Testis (tissue), 3 donors: ENCODE results near the gene UBASH3A. TPM values are rescaled to one million over a fixed set of nuclear protein-coding genes. Genes with fewer than 3 reads are reported as not detected.

Experiments
- DNase-seq: peaks from one replicate; pipeline ENCODE4 v3.0.0-alpha.2; 2019
- H3K27ac ChIP-seq, 2 donors: fragments of 200-600 bp; sonication (generic); one replicate each; pipeline ENCODE4 v1.5.1; 2019
- H3K27me3 ChIP-seq: fragments of 200-600 bp; sonication (generic); one replicate; pipeline ENCODE4 v1.5.1; 2019
- H3K36me3 ChIP-seq: fragments of 200-600 bp; sonication (generic); one replicate; pipeline ENCODE4 v1.5.1; 2017; ENCODE audit warnings: low read depth; ENCODE audit errors: missing control alignments
- H3K4me1 ChIP-seq: fragments of 200-600 bp; sonication (generic); one replicate; pipeline ENCODE4 v1.5.1; 2019
- H3K4me3 ChIP-seq, 2 donors: fragments of 200-600 bp; sonication (generic); one replicate each; pipeline ENCODE4 v1.5.1; 2017 to 2019
- H3K9me3 ChIP-seq: fragments of 200-600 bp; sonication (generic); one replicate; pipeline ENCODE4 v1.5.1; 2017
- POLR2A ChIP-seq: fragments of 450-650 bp; IDR thresholded peaks from one replicate; pipeline ENCODE4 v1.6.1; 2017; ENCODE audit warnings: antibody characterized with exemption, mild to moderate bottlenecking, moderate library complexity
- WGBS, 2 donors: methylation state at CpG; one replicate each; pipeline ENCODE4 v1.1.5; 2018; 5-methylcytosine and 5-hydroxymethylcytosine counted together
- intact Hi-C: fragments of 100-400 bp; cut with DNase I; formaldehyde crosslinking; loops from one replicate; pipeline ENCODE4 v1.15.1; 2023; ENCODE audit warnings: low total_unique reads
- polyA plus RNA-seq: library from polyadenylated mRNA; stranded (reverse); fragments of 350-450 nt; fragmentation: Illumina TruSeq; extraction: RNeasy Lipid Tissue Mini Kit (QIAGEN cat#74804); gene quantifications from one replicate; pipeline ENCODE4 v1.2.3, GENCODE V29; 2014; ENCODE audit warnings: low read depth, low replicate concordance; ENCODE audit not compliant: insufficient read depth
- total RNA-seq, 2 donors: library from RNA; depleted of rRNA; stranded (reverse); fragments of >200 nt; gene quantifications; one replicate each; pipeline ENCODE4 v1.2.3, GENCODE V29; 2016
- TF ChIP-seq, protein P1 (sequence below), 3 experiments: fragments of 450-650 bp in 2 of 3; fragments of 200-600 bp in 1 of 3; sonication (generic) in 1 of 3; IDR thresholded peaks; one replicate each; pipeline ENCODE4 v1.5.1; 2016 to 2019; ENCODE audit warnings: antibody characterized with exemption in 3 of 3, mild to moderate bottlenecking in 2 of 3, moderate library complexity in 1 of 3

The UBASH3A gene
- total and polyA plus RNA-seq, 3 donors from 2014 or later, result 0.39 to 1.4 (median 0.40) TPM

DNA sequence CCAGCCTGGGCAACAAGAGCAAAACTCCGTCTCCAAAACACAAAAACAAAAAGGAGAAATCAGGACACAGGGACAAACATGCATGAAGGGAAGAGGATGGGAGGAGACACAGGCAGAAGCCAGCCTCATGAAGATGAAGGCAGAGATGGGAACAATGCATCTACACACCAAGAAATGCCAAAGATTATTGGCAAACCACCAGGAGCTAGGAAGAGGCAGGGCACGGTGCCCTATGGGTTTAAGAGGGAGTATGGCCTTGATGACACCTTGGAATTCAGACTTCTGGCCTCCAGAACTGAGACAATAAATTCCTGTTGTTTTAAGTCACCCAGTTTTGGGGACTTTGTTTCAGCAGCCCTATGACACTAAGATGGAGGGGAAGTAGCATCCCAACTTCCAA lies 13.0 kb upstream of the UBASH3A start:
- Histone ChIP-seq H3K4me3 (no peak overlapping the region), H3K27me3 (no peaks in the 10 kb centered on the region), H3K9me3 (no peaks in the 10 kb centered on the region), H3K36me3 (no peaks in the 10 kb centered on the region), H3K27ac (no peak overlapping the region), H3K4me1 (no peaks in the 10 kb centered on the region)
- no peak for DNase-seq
- intact Hi-C loops, result no loop called here
- TF ChIP-seq, protein P1, sequence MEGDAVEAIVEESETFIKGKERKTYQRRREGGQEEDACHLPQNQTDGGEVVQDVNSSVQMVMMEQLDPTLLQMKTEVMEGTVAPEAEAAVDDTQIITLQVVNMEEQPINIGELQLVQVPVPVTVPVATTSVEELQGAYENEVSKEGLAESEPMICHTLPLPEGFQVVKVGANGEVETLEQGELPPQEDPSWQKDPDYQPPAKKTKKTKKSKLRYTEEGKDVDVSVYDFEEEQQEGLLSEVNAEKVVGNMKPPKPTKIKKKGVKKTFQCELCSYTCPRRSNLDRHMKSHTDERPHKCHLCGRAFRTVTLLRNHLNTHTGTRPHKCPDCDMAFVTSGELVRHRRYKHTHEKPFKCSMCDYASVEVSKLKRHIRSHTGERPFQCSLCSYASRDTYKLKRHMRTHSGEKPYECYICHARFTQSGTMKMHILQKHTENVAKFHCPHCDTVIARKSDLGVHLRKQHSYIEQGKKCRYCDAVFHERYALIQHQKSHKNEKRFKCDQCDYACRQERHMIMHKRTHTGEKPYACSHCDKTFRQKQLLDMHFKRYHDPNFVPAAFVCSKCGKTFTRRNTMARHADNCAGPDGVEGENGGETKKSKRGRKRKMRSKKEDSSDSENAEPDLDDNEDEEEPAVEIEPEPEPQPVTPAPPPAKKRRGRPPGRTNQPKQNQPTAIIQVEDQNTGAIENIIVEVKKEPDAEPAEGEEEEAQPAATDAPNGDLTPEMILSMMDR (IDR thresholded peaks at IDR 0.05), result no peak
- no peak for TF ChIP-seq POLR2A
- 59 to 69% methylated on average over 2 of the region's 2 CpGs for WGBS, 2 donors

DNA sequence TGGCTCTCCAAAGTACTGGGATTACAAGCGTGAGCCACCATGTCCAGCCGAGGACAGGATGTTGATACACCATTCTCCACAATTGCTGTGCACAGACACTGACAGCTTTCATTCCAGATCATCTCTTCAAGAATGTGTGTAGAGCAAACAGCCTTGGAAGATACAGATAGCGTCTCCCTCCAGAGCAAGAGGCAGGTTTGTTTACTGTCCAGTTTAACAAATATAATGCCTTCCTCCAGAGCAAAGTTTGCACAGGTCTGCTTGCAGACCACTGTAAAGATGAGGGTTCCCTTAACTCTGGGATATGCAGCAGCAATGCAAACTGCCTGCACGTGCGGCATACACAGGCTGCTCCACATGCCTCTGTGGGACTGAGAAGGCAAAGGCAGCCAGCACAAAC lies 12.4 kb upstream of the UBASH3A start:
- no peak for DNase-seq
- Histone ChIP-seq H3K4me3 (no peak overlapping the region), H3K9me3 (no peaks in the 10 kb centered on the region), H3K36me3 (no peaks in the 10 kb centered on the region), H3K27ac (no peak overlapping the region), H3K4me1 (no peaks in the 10 kb centered on the region), H3K27me3 (no peaks in the 10 kb centered on the region)
- 78 to 83% methylated on average over 5 of the region's 5 CpGs for WGBS, 2 donors
- intact Hi-C loops, result no loop called here
- TF ChIP-seq, protein P1 (IDR thresholded peaks at IDR 0.05), result no peak
- no peak for TF ChIP-seq POLR2A

DNA sequence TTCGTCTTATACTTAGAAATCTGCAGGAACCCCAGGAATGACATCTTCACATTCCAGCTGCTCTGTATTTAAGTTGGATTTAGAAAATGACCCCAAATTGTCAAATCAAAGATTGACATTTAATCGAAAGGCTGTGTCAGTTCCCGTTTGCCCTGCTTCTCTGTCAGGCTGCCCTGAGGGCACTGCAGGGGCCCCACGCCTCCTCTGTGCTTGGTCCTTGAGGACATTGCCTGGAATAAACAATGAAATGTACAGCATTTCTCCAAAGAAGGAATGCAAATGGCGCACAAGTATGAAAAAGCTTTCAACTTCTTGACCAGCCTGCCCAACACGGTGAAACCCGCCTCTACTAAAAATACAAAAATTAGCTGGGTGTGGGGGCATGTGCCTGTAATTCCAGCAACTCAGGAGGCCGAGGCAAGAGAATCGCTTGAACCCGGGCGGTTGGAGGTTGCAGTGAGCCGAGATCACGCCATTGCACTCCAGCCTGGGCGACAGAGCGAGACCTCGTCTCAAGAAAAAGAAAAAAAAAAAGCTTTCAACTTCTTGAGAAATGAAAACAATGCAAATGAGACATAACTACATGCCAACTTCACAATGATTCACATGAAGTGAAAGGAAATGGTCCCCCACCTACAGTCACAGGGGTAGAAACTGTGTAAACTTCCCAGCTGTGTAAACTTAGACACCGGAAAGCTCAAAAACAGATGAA lies 10.8 kb upstream of the UBASH3A start:
- no peak for TF ChIP-seq POLR2A
- TF ChIP-seq, protein P1 (IDR thresholded peaks at IDR 0.05), result no peak
- intact Hi-C loops, result no loop called here
- Histone ChIP-seq H3K4me3 (no peak overlapping the region), H3K36me3 (no peaks in the 10 kb centered on the region), H3K27ac (no peak overlapping the region), H3K27me3 (no peaks in the 10 kb centered on the region), H3K4me1 (no peaks in the 10 kb centered on the region), H3K9me3 (no peaks in the 10 kb centered on the region)
- DNase-seq, result no peak
- WGBS, 2 donors, result 91% methylated on average over 17 of the region's 17 CpGs

DNA sequence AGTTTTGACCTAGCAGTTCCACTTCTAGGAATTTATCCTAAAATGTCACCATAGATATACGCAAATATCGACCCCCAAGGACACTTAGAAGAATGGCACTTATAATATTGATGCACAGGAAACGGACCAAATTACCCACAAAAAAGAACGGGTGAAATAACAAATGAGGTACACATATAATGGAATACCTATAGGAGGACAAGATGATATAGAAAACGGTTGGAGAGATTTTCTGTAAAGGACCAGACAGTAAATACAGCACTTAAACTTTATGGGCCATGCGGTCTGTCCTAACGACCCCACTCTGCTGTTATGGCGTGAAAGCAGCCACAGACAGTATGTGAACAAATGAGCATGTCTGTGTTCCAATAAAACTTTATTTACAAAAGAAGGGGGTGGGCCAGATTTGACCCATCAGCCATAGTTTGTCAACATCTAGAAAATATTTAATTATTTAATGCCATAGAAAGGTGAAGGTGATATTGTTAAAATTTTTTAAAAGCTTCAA lies 10.2 kb upstream of the UBASH3A start:
- Histone ChIP-seq H3K36me3 (no peaks in the 10 kb centered on the region), H3K9me3 (no peaks in the 10 kb centered on the region), H3K27ac (no peak overlapping the region), H3K27me3 (no peaks in the 10 kb centered on the region), H3K4me3 (no peak overlapping the region), H3K4me1 (no peaks in the 10 kb centered on the region)
- intact Hi-C loops, result no loop called here
- DNase-seq, result no peak
- 76 to 80% methylated on average over 8 of the region's 8 CpGs for WGBS, 2 donors
- TF ChIP-seq, protein P1 (IDR thresholded peaks at IDR 0.05), result no peak
- no peak for TF ChIP-seq POLR2A

DNA sequence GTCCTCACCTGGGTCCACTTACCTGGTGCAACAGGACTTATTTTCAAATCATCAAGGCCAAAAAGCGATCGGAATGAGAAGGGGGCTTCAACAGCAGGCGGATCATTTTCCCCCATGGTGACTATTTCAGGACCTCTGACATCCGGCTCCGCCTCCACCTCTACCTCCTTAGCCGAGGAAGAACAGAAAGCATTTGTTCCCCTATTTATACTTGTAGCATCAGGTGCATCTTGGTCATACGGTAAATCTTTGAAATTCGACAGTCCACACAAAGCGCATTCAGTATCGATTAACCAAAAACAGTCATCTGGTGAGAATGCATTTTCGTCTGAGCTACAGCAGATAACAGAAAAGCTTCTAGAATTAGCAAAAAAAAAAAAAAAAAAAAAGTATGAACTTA lies 8.4 kb upstream of the UBASH3A start:
- H3K27ac ChIP-seq, result no peak overlapping the region
- TF ChIP-seq POLR2A, result no peak
- TF ChIP-seq, protein P1 (IDR thresholded peaks at IDR 0.05), result no peak

More for the DNA sequence above, 8.4 kb upstream of the UBASH3A start:
- no peaks in the 10 kb centered on the region for H3K4me1 ChIP-seq
- DNase-seq, result no peak
- H3K27me3 ChIP-seq, result no peaks in the 10 kb centered on the region
- intact Hi-C loops, result no loop called here
- no peaks in the 10 kb centered on the region for H3K9me3 ChIP-seq
- no peaks in the 10 kb centered on the region for H3K36me3 ChIP-seq
- no peak overlapping the region for H3K4me3 ChIP-seq
- WGBS, 2 donors, result 90 to 92% methylated on average over 11 of the region's 11 CpGs
